OCI-LY7 (cell line): ENCODE measurements around the gene SPNS2. TPM values are rescaled to one million over a fixed set of nuclear protein-coding genes. Genes with fewer than 3 reads are reported as not detected.

ENCODE experiments used
- BruUV-seq: library from RNA; stranded (reverse); fragments of 400-500 nt; replicated peaks from 2 replicates; lab custom pipeline; 2021; lab: Mats Ljungman, UMichigan
- CTCF ChIA-PET: fragments of 300-600 bp; sonication (Branson Sonifier 250); formaldehyde crosslinking; loops from one replicate; lab custom pipeline; 2022; ENCODE audit warnings: antibody characterized with exemption; ENCODE audit not compliant: unreplicated experiment; lab: Charles Lee
- POLR2A ChIA-PET: fragments of 300-600 bp; sonication (Branson Sonifier 250); formaldehyde crosslinking; loops from one replicate; lab custom pipeline; 2022; ENCODE audit warnings: antibody characterized with exemption; lab: Charles Lee
- DNase-seq: peaks from one replicate; pipeline ENCODE4 v3.0.0-alpha.2; 2015; ENCODE audit warnings: low spot score
- H2AFZ ChIP-seq: fragments of 200-600 bp; sonication (generic), shearing (Covaris generic); 2 replicates; pipeline ENCODE4 v1.6.1; 2014; ENCODE audit warnings: mild to moderate bottlenecking, antibody characterized with exemption, low read length, moderate library complexity
- H3K27ac ChIP-seq: fragments of 200-600 bp; sonication (generic); 2 replicates; pipeline ENCODE4 v1.5.1; 2014; ENCODE audit warnings: mixed run types, low read depth, mild to moderate bottlenecking, moderate library complexity, low read length, inconsistent platforms; ENCODE audit not compliant: poor library complexity, severe bottlenecking
- H3K36me3 ChIP-seq: fragments of 200-600 bp; sonication (generic); 2 replicates; pipeline ENCODE4 v1.6.1; 2014; ENCODE audit warnings: mild to moderate bottlenecking, antibody characterized with exemption, low read length, moderate library complexity, mixed read lengths; ENCODE audit not compliant: insufficient read depth
- H3K4me1 ChIP-seq: fragments of 200-600 bp; sonication (generic); 2 replicates; pipeline ENCODE4 v1.5.1; 2014; ENCODE audit warnings: mild to moderate bottlenecking, low read length; ENCODE audit not compliant: insufficient read depth, poor library complexity, severe bottlenecking
- H3K4me2 ChIP-seq: fragments of 200-600 bp; sonication (generic); 2 replicates; pipeline ENCODE4 v1.6.1; 2014; ENCODE audit warnings: mild to moderate bottlenecking, low read length
- H3K4me3 ChIP-seq: fragments of 200-600 bp; sonication (generic); 2 replicates; pipeline ENCODE4 v1.5.1; 2014; ENCODE audit warnings: mild to moderate bottlenecking, low read depth, low read length; ENCODE audit not compliant: poor library complexity, severe bottlenecking
- H3K79me2 ChIP-seq: fragments of 200-600 bp; sonication (generic); 2 replicates; pipeline ENCODE4 v1.6.1; 2016; ENCODE audit warnings: low read depth, mild to moderate bottlenecking, low read length, moderate library complexity, mixed read lengths; ENCODE audit not compliant: insufficient read depth
- H3K9me2 ChIP-seq: fragments of 200-600 bp; sonication (generic); 2 replicates; pipeline ENCODE4 v1.6.1; 2016; ENCODE audit warnings: mild to moderate bottlenecking, low read length, mixed read lengths; ENCODE audit not compliant: insufficient read depth
- H3K9me3 ChIP-seq: fragments of 200-600 bp; sonication (generic); 2 replicates; pipeline ENCODE4 v1.6.1; 2014; ENCODE audit warnings: mild to moderate bottlenecking, mixed run types, low read length, mixed read lengths
- H4K20me1 ChIP-seq: fragments of 200-600 bp; sonication (generic); 2 replicates; pipeline ENCODE4 v1.6.1; 2014; ENCODE audit warnings: mild to moderate bottlenecking, antibody characterized with exemption, low read length, moderate library complexity, mixed read lengths; ENCODE audit not compliant: insufficient read depth
- CTCF ChIP-seq: fragments of 200-600 bp; sonication (generic); conservative IDR thresholded peaks from 2 replicates; pipeline ENCODE4 v1.5.1; 2014; ENCODE audit warnings: mild to moderate bottlenecking, antibody characterized with exemption, low read length, moderate library complexity, mixed read lengths
- EZH2phosphoT487 ChIP-seq: fragments of 200-600 bp; sonication (generic); IDR thresholded peaks from 2 replicates; pipeline ENCODE4 v1.6.1; 2018; ENCODE audit warnings: low read depth, borderline replicate concordance, mild to moderate bottlenecking, mixed run types, antibody characterized with exemption, low read length, moderate library complexity, mixed read lengths
- intact Hi-C: fragments of 100-400 bp; cut with micrococcal nuclease; formaldehyde crosslinking; loops from one replicate; pipeline ENCODE4 v1.10.0; 2022; ENCODE audit not compliant: unreplicated experiment
- total RNA-seq, 2 experiments: library from RNA; depleted of rRNA in 1 of 2; stranded (reverse); fragments of >200 nt in 1 of 2; shearing (Covaris generic) in 1 of 2; gene quantifications; 2 replicates each; pipeline ENCODE4 v1.2.3, GENCODE V29; 2014 to 2022

SPNS2 gene
- total RNA-seq, 2 experiments from 2014 or later, result 1.6 to 5.4 TPM

- intact Hi-C loops, result no loop called here
- Histone ChIP-seq H3K4me3 (no peak overlapping the region), H4K20me1 (no peaks in the 10 kb centered on the region), H3K36me3 (peaks cover 61% of the 10 kb centered on the region), H3K4me2 (no peak overlapping the region), H3K9me2 (no peaks in the 10 kb centered on the region), H3K27ac (no peak overlapping the region), H3K4me1 (no peaks in the 10 kb centered on the region), H3K9me3 (no peaks in the 10 kb centered on the region), H3K79me2 (no peaks in the 10 kb centered on the region), H2AFZ (no peak overlapping the region)
- ChIA-PET POLR2A (no interaction called here), CTCF (no interaction called here)
- BruUV-seq, result no TSS peak
- no peak for TF ChIP-seq EZH2phosphoT487
- no peak for TF ChIP-seq CTCF
- no peak for DNase-seq
Observed at GRCh38 chr17:4537451-4538235, 39.0 kb downstream of the SPNS2 start.

GRCh38 chr17:4538236-4539002 lies 39.7 kb downstream of the SPNS2 start:
- H3K27ac ChIP-seq, result no peak overlapping the region
- TF ChIP-seq CTCF (no peak), EZH2phosphoT487 (no peak)
- ChIA-PET POLR2A (interaction anchor here (0.6 kb wide), 1 partner anchor 18 kb away, joined by 3 read pairs; no protein-coding TSS in a partner anchor), CTCF (no interaction called here)
- H3K4me2 ChIP-seq, result no peak overlapping the region
- no peaks in the 10 kb centered on the region for H3K9me3 ChIP-seq
- peaks cover 69% of the 10 kb centered on the region for H3K36me3 ChIP-seq
- H3K4me3 ChIP-seq, result no peak overlapping the region
- H4K20me1 ChIP-seq, result no peaks in the 10 kb centered on the region
- BruUV-seq, result no TSS peak
- no peak for DNase-seq
- H2AFZ ChIP-seq, result no peak overlapping the region
- no peaks in the 10 kb centered on the region for H3K4me1 ChIP-seq
- H3K79me2 ChIP-seq, result no peaks in the 10 kb centered on the region
- intact Hi-C loops, result no loop called here
- H3K9me2 ChIP-seq, result no peaks in the 10 kb centered on the region
